ENCODE data around the gene PACC1.
A peak's percentile ranks its signal among the peaks of the same experiment; 100 is the strongest.

PACC1 gene

DNA sequence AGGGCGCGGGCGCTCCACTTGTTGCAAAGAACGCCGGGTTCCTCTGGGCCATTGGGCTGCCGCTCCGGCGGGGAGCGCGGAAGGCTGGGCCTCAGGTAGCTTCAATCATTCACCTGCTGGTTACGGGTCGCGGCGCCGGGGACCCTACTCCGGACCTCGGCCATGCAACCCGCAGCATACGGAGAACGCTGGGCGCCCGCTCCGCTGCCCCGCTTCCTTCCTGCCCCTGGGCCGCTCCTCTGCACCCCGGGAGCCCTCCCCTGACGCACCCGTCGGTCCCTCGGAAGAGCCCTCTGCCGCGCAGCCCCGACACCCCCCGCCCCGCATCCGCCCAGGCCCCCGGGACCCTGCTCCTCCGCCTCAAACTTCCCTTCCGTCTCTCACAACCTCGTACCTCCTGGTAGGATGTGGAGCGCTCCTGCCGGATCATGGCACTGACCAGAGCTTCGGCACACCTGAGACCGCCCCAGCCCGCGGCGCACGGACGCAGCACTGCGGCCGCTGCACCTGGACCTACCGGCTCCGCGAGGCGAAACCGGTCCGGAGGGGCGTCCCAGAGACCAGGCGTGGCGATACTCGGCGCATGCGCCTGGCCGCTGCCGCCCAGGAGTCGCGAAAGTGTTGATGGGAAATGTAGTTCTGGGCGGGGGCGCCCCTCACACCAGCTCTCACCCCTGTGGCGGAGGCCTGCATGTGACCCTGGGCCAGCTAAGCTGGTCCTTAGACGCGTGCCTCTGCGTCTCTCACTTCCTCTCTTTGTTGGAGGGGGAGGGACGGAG is at the start of gene PACC1:
TSS of gene PACC1 (minus strand) at position 559 of the 779 bp plus-strand sequence. CDS start at position 430, 129 bp downstream.
- DNase-seq (ENCODE audit: low read depth in 2 of 2), result peak; percentile 72 to 75

- no peak for DNase-seq (ENCODE audit: low read depth in 2 of 2)
Observed at GRCh38 chr1:212463565-212464285, 49.0 kb upstream of the PACC1 start.

DNA sequence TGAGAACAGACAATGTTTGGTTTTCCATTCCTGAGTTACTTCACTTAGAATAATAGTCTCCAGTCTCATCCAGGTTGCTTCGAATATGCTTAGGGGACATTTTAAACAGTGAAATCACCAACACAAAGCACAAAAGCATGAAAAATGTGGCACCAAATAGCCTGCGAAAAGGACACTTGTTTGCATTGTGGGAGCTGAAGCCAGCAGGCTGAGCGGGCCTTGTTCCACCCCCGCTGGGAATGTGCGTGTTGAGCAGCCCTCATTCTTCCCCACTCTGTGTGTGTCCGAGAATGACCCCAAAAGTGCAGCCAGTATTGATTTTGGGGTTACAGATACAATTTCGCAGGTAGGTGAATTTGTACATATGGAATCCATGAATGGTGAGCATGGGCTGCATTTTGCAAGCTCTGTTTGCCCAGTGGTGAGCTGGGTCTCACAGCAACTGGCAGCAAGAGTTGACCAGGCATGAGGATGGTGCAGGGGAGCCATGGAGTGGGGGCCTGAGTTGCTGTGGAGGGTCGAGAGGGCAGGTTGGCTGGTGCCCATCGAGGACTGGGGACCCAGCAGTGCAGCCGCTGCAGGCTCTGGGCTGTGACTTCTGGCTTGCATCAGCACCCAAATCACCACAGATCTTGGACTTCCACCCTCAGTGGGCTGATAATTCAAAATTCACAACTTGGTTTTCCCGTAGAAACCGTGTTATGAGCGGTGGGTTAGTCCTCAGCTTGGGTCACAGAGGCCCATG is 47.4 kb upstream of the PACC1 start:
- no peak for DNase-seq (ENCODE audit: low read depth in 2 of 2)

- DNase-seq (ENCODE audit: low read depth in 2 of 2), result no peak
Observed at GRCh38 chr1:212460376-212460775, 45.7 kb upstream of the PACC1 start.

DNA sequence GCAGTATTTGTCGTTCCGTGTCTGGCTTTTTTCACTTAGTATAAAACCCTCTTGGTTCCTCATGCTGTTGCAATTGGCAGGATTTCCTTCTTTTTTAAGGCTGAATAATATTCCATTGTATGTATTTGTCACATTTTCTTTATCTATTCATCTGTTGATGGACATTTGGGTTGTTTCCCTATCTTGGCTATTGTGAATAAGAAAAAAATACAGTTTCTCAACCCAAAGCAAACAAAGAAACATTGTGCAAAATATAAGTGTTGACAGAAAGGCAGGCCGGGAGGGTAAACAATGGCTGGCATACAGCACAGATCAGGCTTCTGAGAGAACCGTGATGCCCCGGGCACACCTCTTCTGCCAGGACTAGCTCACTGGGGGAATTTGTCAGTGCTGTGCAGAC is 45.0 kb upstream of the PACC1 start:
- DNase-seq (ENCODE audit: low read depth in 2 of 2), result no peak

GRCh38 chr1:212458817-212459216 is 44.1 kb upstream of the PACC1 start:
- no peak for DNase-seq (ENCODE audit: low read depth in 2 of 2)

GRCh38 chr1:212457740-212458338 is 43.2 kb upstream of the PACC1 start:
- peak; percentile 22 to 48 for DNase-seq (ENCODE audit: low read depth in 2 of 2)

DNA sequence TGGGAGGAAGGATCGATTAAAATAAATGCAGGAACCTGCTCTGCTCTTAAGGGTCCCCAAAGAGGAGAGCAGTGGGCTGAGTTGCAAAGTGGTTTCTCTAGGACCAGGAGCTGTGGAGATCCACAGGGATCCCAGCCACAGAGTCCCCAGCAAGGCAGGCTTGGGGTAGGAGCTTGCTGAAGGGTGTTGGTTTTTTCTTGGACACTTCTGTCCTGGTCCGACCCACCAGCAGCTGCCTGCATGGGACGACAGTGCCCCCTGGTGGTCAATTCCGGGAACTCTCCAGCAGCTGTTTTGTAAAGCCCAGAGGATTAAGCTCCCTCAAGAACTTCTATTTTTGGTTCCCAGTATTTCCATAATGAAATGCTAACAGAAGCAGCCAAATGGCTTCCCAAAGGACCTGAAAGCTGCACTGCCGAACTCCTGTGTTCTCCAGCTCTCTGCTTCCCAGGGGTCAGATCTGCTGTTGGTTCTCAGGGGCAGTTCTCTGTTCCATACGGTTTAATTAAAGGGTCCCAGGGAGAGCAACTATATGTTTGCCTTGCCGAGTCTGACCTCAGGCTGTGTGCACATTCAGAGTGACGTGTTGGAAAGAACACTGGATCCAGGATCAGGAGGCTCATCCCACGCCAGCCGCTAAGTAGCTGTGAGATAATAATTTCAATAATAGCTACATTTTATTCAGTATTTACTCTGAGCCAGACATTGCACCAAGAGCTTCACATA is 41.3 kb upstream of the PACC1 start:
- peak; percentile 80 to 89 for DNase-seq (ENCODE audit: low read depth in 2 of 2)

GRCh38 chr1:212455401-212455800 is 40.7 kb upstream of the PACC1 start:
- DNase-seq (ENCODE audit: low read depth in 2 of 2), result no peak

- DNase-seq (ENCODE audit: low read depth in 2 of 2), result no peak
Observed at GRCh38 chr1:212454741-212455140, 40.1 kb upstream of the PACC1 start.

DNA sequence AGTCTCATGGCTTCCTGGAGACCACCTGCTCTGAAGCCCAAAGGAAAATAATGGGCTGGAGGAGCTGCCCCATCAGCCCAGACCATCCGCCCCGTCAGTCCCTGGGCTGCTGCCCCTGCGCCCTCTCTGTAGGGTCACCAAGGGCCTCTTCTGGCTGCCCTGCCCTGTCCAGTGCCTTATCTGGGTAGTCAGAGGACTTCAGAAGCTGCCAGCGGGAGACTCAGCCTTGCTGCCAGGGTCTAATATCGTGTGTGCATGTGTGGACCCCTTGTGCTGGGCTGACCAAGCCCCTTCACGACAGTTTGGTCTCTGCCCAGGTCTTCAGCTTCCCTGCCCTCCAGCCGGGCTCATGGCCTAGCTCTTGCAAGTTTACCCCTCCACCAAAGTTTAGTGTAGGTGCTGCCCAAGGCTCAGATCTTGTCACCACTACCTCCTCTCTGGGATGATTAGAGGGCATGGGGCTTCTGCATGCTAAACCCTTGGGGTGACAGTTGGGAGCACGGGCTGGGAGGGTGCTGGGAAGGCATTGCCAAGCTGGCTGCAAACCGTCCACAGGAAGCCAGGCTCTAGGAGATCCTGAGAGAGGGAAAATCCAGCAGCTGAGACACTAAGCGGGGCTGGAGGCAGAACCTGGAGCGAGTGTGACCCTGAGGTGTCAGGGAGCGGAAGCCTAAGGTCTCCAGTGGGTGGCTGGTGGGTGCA is 38.6 kb upstream of the PACC1 start:
- DNase-seq (ENCODE audit: low read depth in 2 of 2), result no peak

DNA sequence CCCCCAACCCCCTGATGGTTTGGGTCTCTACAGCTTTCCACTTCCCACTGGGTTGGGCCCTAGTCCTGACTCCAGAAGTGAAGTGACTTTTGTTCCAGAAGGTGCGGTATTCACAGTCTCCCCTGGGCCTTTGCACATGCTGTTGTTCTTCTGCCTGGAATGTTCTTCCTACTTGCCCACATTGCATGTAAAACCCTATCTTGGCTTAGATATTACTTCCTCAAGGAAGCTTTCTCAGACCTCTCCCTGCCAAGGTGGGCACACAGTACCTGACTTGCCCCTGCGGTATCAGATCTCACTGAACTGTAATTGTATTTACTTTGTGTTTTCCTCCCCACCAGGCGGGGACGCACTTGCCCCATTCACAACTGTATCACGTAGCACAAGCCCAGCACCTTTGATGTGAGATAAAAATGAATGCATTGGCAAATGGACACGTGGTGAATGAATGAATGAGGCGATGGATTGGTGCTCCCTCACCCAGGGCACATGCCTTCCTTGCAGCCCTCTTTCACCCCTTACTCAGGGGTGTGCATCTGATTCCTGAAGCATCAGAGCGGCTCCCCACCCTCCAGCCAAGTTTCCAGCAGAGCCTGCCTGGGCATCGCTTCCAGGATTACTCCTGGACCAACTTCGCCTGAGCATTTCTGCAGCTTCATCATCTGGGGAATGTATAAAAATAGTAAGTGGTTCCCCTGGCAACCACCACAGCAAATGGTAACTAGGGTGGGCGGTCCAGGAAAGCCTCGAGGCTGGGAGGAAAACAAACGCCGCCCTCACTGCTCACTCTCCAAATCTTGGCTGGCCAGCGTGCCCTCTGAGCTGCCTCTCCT is 37.9 kb upstream of the PACC1 start:
- DNase-seq (ENCODE audit: low read depth in 2 of 2), result no peak

DNA sequence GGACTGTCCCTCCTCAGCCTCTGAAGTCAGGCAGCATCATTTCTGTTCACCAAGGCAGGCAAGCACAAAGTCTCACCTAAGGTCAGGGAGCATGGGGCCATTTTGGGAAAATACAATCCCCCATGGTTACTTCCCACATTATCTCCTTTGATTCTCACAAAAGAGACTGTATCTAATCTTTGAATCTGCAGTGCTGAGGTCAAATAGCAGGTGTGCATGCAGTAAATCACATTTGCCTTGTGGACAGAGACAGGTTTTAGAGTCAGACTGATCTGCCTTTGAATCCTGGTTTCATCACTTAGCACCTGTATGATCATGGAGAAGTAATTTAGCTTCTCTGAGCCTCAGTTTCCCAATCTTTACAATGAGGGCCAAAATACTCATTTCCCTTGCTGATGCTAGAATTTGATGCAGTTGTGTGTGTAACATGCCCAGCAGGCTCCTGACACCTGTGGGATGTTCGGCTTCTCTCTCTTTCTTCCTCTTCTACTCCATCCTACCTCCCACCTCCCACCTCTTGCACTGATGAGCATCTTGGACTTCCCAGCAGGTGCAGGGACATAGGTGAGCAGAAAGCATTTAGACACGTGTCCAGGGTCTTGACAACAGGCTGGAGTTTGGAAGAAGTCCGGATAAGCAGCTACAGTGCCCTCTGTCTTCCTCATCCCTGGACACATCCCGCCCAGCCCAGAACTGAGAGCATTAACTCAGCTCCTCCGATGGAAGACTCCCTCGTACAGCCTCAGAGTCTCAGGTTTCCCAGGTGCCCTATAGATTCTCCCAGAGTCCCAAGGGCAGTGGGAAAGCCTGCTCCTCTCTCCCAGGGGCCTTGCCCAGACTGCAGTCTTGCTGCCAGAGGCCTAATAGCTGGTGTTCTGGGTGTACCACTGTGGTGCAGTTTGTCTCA is 37.0 kb upstream of the PACC1 start:
- DNase-seq (ENCODE audit: low read depth in 2 of 2), result no peak

DNA sequence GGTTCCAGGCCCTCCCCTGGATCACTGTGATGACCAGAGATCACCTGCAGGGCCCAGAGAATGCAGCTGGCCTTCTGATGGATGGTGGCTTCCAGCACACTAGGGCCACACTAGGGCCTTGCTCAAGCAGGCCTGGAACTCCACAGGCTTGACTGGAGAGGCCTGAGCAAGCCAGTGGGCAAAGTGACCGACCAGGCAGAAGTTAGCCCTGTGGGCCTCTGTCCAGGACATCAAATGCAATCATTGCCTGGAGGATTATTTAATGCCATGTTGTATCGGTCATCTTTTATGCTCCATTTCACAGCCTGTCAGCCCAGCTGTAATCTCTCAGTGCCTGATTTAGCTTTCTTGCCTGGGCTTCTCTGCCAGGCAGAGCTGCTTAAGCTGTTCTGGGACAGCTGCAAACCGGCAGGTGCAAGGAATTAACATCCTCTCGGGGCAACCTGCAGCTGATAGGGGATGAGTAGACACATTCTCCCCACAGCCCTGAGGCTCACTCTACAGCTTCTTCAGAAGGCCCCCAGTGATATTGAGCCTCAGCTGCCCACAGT is 35.7 kb upstream of the PACC1 start:
- DNase-seq (ENCODE audit: low read depth in 2 of 2), result no peak

- DNase-seq (ENCODE audit: low read depth in 2 of 2), result no peak
Observed at GRCh38 chr1:212447478-212447877, 32.8 kb upstream of the PACC1 start.

- DNase-seq (ENCODE audit: low read depth in 2 of 2), result no peak
Observed at GRCh38 chr1:212446333-212446732, 31.6 kb upstream of the PACC1 start.

- no peak for DNase-seq (ENCODE audit: low read depth in 2 of 2)
Observed at GRCh38 chr1:212442408-212442807, 27.7 kb upstream of the PACC1 start.

- DNase-seq (ENCODE audit: low read depth in 2 of 2), result no peak
Observed at GRCh38 chr1:212440419-212440818, 25.7 kb upstream of the PACC1 start.
